NCI-H1105 (cell line): Measurements from ENCODE around the gene CST4.
"Not testable (repeated sequence)": the region's sequence is repeated elsewhere in the genome, so short reads cannot be mapped to it uniquely, and the experiment has no call there.

Experiments used
- DNase-seq: peaks from one replicate; lab custom pipeline; 2025; lab: John Stamatoyannopoulos, UW

CST4 gene

GRCh38 chr20:23640671-23641667, 47.9 kb downstream of the CST4 start:
- DNase-seq = no peak

GRCh38 chr20:23640018-23640601, 48.7 kb downstream of the CST4 start:
- no peak for DNase-seq

- no peak for DNase-seq
These were observed 49.3 kb downstream of the CST4 start for GRCh38 chr20:23639490-23639958.

- no peak for DNase-seq
These were observed 50.5 kb downstream of the CST4 start for GRCh38 chr20:23638309-23638708.

GRCh38 chr20:23637282-23638221, 51.3 kb downstream of the CST4 start, which contains the start of gene CST3:
Gene CST3 (minus strand): TSS chr20:23637955. CDS start chr20:23637862, 93 bp downstream.
- peak; percentile 79 for DNase-seq

GRCh38 chr20:23636908-23637281, 51.9 kb downstream of the CST4 start:
- no peak for DNase-seq

- no peak for DNase-seq
These were observed 52.5 kb downstream of the CST4 start for GRCh38 chr20:23636182-23636907.

- not testable (repeated sequence) for DNase-seq
These were observed 53.1 kb downstream of the CST4 start for GRCh38 chr20:23635768-23636090.
